ENCODE measurements around the gene YIPF1.
A peak's percentile ranks its signal among the peaks of the same experiment; 100 is the strongest.

YIPF1 gene

GRCh38 chr1:53850082-53850673 lies 39.4 kb downstream of the YIPF1 start:
- Histone ChIP-seq H3K4me3 (replicated peaks; ENCODE audit: insufficient read depth, low read length) (no peak overlapping the region), H3K27ac (replicated peaks) (no peak overlapping the region), H3K27me3 (ENCODE audit: insufficient read depth, poor library complexity, severe bottlenecking) (no peaks in the 10 kb centered on the region)
- TF ChIP-seq REST (IDR thresholded peaks at IDR 0.05; ENCODE audit: insufficient replicate concordance, low read depth), result no peak
- TF ChIP-seq, protein P1, sequence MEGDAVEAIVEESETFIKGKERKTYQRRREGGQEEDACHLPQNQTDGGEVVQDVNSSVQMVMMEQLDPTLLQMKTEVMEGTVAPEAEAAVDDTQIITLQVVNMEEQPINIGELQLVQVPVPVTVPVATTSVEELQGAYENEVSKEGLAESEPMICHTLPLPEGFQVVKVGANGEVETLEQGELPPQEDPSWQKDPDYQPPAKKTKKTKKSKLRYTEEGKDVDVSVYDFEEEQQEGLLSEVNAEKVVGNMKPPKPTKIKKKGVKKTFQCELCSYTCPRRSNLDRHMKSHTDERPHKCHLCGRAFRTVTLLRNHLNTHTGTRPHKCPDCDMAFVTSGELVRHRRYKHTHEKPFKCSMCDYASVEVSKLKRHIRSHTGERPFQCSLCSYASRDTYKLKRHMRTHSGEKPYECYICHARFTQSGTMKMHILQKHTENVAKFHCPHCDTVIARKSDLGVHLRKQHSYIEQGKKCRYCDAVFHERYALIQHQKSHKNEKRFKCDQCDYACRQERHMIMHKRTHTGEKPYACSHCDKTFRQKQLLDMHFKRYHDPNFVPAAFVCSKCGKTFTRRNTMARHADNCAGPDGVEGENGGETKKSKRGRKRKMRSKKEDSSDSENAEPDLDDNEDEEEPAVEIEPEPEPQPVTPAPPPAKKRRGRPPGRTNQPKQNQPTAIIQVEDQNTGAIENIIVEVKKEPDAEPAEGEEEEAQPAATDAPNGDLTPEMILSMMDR (IDR thresholded peaks at IDR 0.05; ENCODE audit: insufficient read depth, low read length), result no peak
- no peak for TF ChIP-seq POLR2AphosphoS5 (IDR thresholded peaks at IDR 0.05; ENCODE audit: low read depth)
- TF ChIP-seq SPI1 (IDR thresholded peaks at IDR 0.05; ENCODE audit: borderline replicate concordance, low read depth), result no peak
- no peak for TF ChIP-seq GABPA (IDR thresholded peaks at IDR 0.05; ENCODE audit: low read depth)
- DNase-seq (ENCODE audit: low read depth in 1 of 2, low spot score in 1 of 2), result no peak

DNA sequence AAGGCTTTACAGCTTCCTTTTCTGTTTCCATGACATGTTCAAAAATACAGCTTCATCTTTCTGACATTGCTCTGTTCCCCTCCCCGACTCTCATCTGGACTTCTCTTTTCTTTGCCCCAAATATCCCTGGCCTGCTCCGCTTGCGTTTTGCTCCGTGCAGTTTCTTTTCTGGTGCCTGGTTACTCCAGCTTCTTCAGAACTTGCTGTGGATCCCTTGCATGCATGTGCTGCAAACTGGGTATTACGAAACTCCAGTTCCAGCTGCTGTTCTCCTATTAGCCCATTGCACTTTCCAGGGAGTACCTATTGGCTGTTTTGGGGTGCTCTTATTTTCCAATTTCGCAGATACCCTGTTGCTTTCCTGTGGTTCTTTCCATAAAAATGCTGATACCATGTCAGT lies 41.6 kb downstream of the YIPF1 start:
- peak in 1 of 2 experiments; percentile 36 for DNase-seq (ENCODE audit: low read depth in 1 of 2, low spot score in 1 of 2)
- Histone ChIP-seq H3K27me3 (ENCODE audit: insufficient read depth, poor library complexity, severe bottlenecking) (no peaks in the 10 kb centered on the region), H3K4me3 (replicated peaks; ENCODE audit: insufficient read depth, low read length) (no peak overlapping the region), H3K27ac (replicated peaks) (no peak overlapping the region)
- TF ChIP-seq SPI1 (IDR thresholded peaks at IDR 0.05; ENCODE audit: borderline replicate concordance, low read depth) (peak; percentile 30; the same call in 1 of the 2 replicates), REST (IDR thresholded peaks at IDR 0.05; ENCODE audit: insufficient replicate concordance, low read depth) (no peak)

GRCh38 chr1:53842347-53842746 lies 47.2 kb downstream of the YIPF1 start:
- Histone ChIP-seq H3K4me3 (replicated peaks; ENCODE audit: insufficient read depth, low read length) (no peak overlapping the region), H3K27me3 (ENCODE audit: insufficient read depth, poor library complexity, severe bottlenecking) (no peaks in the 10 kb centered on the region), H3K27ac (replicated peaks) (no peak overlapping the region)
- TF ChIP-seq POLR2AphosphoS5 (IDR thresholded peaks at IDR 0.05; ENCODE audit: low read depth), result no peak
- no peak for TF ChIP-seq REST (IDR thresholded peaks at IDR 0.05; ENCODE audit: insufficient replicate concordance, low read depth)
- TF ChIP-seq, protein P1 (IDR thresholded peaks at IDR 0.05; ENCODE audit: insufficient read depth, low read length), result no peak
- TF ChIP-seq GABPA (IDR thresholded peaks at IDR 0.05; ENCODE audit: low read depth), result no peak
- TF ChIP-seq SPI1 (IDR thresholded peaks at IDR 0.05; ENCODE audit: borderline replicate concordance, low read depth), result no peak
- DNase-seq (ENCODE audit: low read depth in 1 of 2, low spot score in 1 of 2), result no peak

Data from HL-60 (cell line).